HG02798 (cell line): ENCODE data around the gene ZFYVE9.

Experiments
- ATAC-seq: cut with Tn5 transposase; IDR thresholded peaks from one replicate; pipeline ENCODE4 v1.9.1; 2021; ENCODE audit warnings: mild to moderate bottlenecking; ENCODE audit not compliant: unreplicated experiment, poor library complexity

ZFYVE9 gene

GRCh38 chr1:52237430-52237829 lies 95.5 kb downstream of the ZFYVE9 start:
- no peak for ATAC-seq

- no peak for ATAC-seq
Measured at GRCh38 chr1:52238474-52238873, 96.6 kb downstream of the ZFYVE9 start.

GRCh38 chr1:52238887-52239707 lies 97.2 kb downstream of the ZFYVE9 start:
- ATAC-seq = no peak

GRCh38 chr1:52239708-52240001 lies 97.8 kb downstream of the ZFYVE9 start:
- peak; percentile 49 for ATAC-seq

- no peak for ATAC-seq
Measured at GRCh38 chr1:52240592-52241210, 98.8 kb downstream of the ZFYVE9 start.

- ATAC-seq = no peak
Measured at GRCh38 chr1:52243221-52243987, 101.5 kb downstream of the ZFYVE9 start.

- ATAC-seq = no peak
Measured at GRCh38 chr1:52249831-52250230, 107.9 kb downstream of the ZFYVE9 start.

- ATAC-seq = no peak
Measured at GRCh38 chr1:52253421-52253820, 111.5 kb downstream of the ZFYVE9 start.

- no peak for ATAC-seq
Measured at GRCh38 chr1:52259886-52260285, 118.0 kb downstream of the ZFYVE9 start.

GRCh38 chr1:52263153-52263910 lies 121.4 kb downstream of the ZFYVE9 start:
- ATAC-seq = no peak

- no peak for ATAC-seq
Measured at GRCh38 chr1:52264530-52265115, 122.7 kb downstream of the ZFYVE9 start.

GRCh38 chr1:52266507-52266906 lies 124.6 kb downstream of the ZFYVE9 start:
- no peak for ATAC-seq

- ATAC-seq = no peak
Measured at GRCh38 chr1:52268372-52268771, 126.5 kb downstream of the ZFYVE9 start.

- no peak for ATAC-seq
Measured at GRCh38 chr1:52281518-52281917, 139.6 kb downstream of the ZFYVE9 start.

- ATAC-seq = no peak
Measured at GRCh38 chr1:52288286-52288685, 146.4 kb downstream of the ZFYVE9 start.

GRCh38 chr1:52294580-52294979 lies 152.7 kb downstream of the ZFYVE9 start:
- no peak for ATAC-seq

GRCh38 chr1:52296345-52296744 lies 154.5 kb downstream of the ZFYVE9 start:
- no peak for ATAC-seq

- ATAC-seq = no peak
Measured at GRCh38 chr1:52305417-52306226, 163.7 kb downstream of the ZFYVE9 start.

GRCh38 chr1:52306227-52307006 lies 164.5 kb downstream of the ZFYVE9 start:
- no peak for ATAC-seq
